Stimulated activated CD8-positive, alpha-beta memory T cell treated with anti-CD3 and anti-CD28 coated beads, Interleukin-7, amount 100 ng/mL, for 4 hours (primary cell): ENCODE results near the gene HDAC3.

Experiments used
- DNase-seq, 2 donors: peaks; one replicate each; pipeline ENCODE4 v3.0.0-alpha.2; 2020; ENCODE audit warnings: low read depth in 2 of 2

HDAC3 gene

DNA sequence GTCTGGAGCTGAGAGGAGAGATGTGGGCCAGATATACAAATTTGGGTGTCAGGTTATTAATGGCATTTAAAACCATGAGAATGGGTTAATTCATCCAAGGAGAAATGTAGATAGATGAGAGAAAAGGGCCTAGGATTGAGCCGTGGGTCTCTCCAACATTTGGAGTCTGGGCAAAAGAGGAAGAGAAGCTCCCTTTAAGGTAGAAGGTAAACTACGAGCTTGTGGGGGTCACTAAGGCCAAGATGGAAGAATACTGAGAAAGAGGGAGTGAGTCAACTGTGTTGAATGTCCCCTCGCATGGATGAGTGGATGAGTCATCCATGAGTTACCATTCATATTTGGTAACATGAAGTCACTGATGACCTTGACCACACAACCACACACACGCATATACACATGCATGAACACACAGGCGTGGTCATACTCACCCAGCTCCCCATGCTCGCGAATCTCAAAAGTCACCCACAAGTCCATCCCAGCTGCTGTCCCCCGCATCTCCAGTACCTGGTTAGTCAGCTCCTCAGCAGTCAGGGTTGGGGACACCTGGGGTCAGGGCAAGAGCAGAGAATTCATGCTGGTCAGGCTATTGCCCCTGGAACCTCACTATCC, 21.4 kb upstream of the HDAC3 start:
- no peak for DNase-seq

DNA sequence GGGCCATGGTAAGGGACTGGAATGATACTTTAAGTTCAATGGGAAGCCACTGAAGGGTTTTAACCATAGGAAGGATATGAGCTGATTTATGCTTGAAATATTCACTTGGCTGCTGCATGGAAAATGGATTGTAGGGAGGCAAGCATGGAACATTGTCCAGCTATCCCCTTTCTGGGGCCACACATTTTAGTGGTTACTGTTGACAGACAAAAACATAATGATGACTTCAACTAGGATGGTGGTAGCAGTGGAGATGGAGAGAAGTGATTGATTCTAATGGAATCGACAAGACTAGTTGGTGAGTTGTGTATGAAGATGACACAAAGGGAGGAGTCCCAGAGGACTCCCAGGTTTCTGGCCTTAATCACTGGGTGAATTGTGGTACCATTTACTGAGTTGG, 20.8 kb upstream of the HDAC3 start:
- DNase-seq = no peak

DNA sequence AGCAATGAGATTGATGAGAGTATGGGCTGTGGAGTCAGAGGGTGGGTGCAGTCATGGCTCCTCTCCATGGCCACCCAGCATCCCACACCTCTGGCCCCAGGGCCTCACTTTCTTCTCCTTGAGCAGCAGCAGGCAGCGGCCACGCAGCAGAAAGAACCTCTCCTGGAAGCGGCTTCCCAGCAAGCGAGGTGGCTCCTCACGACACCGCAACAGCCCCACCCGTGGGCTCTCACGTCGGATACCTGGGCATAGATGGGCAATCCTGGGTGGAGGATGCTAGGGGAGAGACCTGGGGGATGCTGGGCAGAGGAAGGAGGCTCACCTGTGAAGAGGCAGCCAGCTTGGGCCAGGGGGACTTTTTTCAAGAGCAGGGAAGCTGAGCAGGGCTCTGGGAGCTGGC, 19.7 kb upstream of the HDAC3 start:
- DNase-seq = no peak

DNA sequence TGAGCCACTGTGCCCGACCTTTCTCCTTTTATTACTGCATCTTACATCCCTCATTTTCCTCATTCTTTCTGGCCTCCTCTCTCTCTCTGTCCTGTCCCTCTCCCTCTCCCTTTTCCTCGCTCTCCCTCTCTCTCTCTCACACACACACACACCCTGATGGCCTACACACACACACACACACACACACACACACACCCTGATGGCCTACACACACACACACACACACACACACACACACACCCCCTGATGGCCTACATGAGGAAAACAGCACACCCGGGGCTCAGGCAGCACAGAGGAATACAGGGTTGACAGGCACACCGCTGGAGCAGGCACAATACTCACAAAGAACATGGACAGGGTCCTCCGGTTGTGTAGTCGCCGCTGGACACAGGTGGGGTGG, 18.4 kb upstream of the HDAC3 start:
- no peak for DNase-seq

DNA sequence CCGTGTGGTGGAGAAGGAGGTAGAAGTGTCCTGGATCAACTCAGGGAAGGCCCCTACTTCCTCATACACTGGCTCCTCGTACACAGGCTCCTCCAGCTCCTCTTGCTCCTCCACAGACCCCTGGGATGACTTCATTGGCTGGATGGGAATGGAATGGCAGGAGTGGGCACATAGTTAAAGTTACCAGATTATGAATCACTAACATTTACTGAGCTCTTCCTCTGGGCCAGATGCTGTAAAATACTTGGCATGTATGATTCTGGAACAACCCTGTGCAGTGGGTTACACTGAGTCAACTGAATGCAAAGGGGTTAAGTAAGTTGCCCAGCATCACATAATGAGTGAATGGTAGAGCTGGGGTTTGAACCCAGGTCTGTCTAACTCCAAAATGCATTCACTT, 17.6 kb upstream of the HDAC3 start:
- DNase-seq = no peak

DNA sequence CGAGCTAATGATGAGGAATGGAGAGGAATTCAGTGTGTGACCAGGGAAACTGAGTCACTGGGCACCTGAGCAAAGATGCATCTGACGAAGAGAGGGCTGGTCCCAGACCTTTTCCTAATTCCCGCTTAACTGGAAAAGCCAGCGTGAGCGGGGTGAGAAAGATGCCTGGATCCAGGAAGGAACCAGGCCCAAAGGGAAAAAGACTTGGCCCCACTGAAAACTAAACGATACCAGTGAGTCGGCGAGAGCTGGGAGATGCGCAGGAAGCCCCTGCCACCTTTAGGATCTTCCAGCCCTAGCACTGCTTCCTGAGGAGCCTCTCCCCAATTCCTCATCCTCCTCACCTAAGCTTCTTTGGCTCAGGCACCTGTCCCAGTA, 15.1 kb upstream of the HDAC3 start:
- no peak for DNase-seq

DNA sequence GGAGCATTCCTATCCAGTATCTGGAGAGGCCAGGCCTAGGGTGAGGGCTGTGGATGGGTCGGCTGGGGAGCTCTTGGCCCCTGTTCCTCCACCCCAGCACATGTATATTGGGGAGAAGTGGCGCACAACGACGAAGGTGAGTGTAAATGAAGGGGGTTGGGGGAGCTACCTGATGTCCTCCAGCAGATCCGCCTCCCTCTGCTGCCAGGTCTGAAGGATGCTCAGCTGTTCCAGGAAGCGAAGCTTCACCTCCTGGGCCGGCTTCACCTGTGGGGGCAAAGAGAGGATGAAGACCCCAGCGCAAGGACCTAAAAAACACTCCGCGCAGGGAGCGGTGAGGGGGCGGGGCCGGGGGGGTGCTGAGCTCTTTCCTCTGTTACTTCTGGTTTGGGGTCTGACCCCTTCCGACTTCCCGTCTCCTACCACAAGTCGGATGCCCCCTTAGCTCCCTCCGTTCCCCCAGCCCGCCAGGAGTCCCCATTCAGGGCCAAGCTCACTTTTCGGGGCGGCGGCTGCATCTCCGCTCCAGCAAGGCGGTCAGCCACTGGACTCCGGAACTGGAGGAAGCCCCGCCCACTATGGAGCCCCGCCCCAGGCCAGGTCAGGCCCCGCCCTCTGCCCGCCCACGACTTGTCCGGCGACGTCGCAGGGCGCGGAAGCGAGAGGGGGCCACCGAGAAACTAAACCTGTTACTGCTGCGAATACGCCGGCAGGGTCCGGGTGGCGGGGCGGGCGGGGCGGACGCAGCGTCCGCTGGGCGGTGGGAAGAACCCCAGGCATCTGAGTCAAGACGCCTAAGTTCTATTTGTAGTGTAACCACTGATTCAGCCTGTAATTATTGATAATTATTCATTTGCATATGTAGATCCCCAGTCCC, 14.4 kb upstream of the HDAC3 start, which contains the start of gene FCHSD1:
FCHSD1 (minus strand) TSS at position 568 of the 877 bp plus-strand sequence; CDS start at position 518, 50 bp downstream.
- DNase-seq = peak; percentile 66 to 71

DNA sequence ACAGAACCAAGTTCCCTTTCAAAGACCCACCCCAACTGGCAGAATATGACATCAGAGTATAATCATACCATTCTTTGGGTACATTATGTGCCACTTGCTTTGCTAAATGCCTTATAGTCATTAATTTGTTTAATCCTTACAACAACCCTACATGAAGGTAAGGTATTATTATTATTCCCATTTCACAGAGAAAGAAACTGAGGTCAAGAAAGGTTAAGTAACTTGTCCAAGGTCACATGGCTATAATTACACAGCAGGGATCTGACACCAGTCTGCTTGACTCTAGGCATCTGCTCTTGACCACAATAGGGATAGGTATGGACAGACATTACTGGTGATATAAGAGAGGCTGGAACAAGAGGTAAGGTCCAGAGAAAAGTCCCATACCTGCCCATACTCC, 13.3 kb upstream of the HDAC3 start:
- DNase-seq = no peak

DNA sequence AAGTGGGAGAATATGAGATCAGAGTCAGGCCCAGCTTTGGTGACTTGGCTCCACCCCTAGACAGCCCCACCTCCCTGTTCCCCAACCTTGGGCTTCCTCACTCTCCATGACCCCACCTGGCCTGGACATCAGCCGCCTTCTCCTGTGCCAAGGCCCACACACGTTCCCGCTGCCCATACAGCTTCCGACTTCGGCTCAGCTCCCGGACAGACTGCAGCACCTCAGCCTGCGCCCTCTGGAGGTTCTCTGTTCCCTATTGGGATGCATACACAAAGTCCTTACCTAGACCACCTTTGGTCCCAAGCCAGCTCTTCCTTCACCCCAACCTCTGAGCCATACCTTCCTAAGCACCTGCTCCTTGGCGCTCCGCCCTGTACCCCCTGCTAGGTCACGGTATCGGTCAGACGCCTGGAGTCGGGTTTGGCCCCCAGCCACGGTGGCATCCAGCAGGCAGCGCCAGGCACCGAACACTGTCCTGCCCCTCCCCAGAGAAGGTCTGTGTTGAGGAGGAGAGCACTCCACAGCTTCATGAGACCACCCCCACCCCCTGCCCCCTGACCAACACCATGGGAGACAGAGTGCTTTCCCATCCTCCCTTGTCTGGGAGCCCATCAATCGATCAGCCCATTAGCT, 12.5 kb upstream of the HDAC3 start:
- no peak for DNase-seq

DNA sequence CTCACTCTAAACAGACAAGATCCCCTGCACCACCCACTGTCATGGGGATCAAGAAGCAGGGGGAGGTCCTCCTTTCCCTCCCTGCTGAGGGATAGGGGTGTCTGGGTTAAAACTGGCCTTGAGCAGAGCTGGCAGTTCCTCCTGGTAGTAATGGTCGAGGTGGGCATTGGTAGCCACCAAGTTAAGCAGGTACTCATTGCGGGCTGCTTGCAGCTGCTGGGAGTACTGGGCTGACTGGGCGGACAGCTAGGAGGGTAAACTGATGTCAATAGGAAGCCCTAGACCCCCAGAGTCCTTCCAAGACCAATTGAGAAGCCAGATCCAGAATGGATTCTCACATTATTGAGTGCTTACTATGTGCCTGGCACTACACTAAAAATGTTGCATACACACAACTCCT, 11.2 kb upstream of the HDAC3 start:
- DNase-seq = no peak

DNA sequence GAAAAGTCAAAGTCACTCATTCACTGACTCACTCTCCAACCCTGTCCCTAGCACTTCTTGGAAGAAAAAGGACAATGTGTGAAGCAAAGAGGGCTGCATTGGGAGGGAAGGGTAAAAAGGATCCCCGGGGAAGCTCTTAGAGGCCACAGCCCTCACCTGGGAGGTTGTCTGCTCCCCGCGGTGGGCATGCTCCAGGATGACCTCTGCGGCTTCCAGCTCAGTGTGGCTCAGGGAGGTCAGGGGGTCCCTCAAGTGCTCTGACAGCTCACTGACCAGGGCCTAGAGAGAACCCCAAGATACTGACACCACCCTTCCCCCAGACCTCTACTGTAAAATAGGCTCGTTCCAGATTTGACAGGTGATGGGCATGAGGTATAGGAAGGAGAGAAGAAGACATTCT, 10.6 kb upstream of the HDAC3 start:
- no peak for DNase-seq

DNA sequence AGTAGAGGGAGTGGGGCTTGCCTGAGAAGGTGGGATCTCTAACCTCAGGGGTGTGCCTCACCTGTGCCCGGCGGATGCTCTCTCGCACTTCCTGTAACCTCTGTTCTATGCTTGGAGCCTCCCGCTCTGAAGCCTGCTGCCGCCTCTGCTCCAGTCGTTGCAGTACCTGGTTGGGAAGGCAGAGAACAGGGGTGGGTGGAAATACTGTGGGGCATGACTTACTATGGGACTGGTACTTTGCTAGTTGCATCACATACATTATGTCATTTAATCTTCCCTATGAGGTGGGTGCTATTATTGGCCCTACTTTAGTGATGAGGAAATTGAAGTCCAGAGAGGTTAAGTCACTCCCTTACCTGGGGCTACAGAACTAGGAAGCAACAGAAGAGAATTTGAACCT, 9.4 kb upstream of the HDAC3 start:
- DNase-seq = no peak

DNA sequence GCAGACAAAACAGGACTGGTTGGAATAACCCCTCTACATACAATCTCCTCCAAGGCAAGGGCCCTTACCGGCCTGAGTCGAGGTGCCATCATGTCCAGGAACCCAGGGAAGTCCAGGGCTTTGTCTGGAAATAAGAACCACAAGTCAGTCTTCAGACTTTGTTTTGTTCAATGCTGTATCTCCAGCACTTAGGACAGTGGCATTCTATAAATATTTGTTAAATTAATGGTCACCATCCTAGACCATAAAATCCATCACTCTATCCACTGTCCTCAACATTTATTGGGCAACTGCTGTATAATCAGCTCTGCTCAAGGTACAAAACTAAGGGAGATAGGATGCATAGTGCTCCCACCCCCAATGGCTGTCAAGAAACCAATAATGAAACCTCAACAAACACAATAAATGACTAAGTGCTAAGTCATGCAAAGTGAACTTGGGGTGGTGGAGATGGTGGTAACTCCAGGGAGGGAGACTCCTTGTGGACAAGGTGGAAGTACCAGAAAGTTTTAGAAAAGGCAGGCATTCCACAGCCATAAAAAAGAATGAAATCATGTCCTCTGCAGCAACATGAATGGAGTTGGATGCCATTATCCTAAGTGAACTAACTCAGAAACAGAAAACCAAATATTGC, 5.1 kb upstream of the HDAC3 start:
- DNase-seq = no peak

DNA sequence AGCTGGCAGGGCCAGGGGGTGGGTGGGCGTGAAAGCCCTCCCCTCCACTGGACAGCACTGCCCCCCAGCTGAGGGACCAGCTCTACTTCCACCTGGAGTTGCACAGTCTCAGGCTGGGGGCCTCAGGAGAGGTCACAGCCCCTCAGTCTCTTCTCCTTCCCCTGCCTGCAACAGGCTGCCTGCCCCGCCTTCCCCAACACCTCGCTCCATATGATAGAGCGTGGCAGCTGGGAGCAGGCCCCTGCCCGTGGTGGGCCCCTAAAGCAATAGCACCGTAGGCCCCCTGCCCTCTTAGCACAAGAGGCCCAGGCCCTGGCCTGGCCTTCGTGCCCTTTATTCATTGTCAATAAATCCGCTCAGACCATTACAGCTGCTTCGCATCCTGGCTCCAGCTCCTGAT, 4.0 kb upstream of the HDAC3 start:
- DNase-seq = no peak

DNA sequence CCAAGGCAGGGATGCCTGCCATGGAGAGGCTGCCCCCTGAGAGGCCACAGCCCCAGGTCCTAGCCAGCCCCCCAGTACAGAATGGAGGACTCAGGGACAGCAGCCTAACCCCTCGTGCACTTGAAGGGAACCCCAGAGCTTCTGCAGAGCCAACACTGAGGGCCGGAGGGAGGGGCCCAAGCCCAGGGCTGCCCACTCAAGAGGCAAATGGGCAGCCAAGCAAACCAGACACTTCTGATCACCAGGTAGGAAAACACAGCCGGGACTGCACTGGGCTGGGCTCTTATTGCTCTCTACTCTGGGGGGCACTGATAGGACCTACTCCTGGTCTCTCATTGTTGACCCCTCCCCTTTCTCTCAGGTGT, 3.4 kb upstream of the HDAC3 start:
- no peak for DNase-seq

DNA sequence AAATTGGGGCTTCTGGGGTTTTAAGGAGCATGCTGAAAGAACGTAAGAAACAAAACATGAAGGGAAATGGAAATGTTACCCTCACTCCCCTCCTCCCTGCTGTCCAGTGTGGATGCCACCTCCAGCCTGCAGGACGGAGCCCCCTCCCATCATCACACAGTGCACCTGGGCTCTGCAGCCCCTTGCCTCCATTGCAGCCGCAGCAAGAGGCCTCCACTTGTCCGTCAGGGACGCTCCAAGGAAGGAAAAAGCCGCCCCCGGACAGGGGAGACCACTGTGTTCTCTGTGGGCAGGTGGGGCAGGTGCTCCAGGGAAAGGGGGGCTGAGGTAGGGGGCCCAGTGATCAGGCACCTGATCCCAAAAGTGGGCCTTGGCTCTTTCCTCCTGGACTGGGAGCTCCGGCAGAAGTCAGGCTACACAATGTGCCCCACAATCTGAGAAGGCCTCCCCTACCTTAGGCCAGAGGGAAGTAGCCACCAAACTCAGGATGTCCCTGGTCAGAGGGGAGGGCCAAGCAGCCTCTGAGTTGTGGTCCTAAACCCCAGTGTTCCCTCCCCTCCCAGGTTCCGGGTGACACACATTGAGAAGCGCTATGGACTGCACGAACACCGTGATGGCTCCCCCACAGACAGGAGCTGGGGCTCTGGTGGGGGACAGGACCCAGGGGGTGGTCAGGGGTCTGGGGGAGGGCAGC, 2.9 kb upstream of the HDAC3 start:
- DNase-seq = no peak

DNA sequence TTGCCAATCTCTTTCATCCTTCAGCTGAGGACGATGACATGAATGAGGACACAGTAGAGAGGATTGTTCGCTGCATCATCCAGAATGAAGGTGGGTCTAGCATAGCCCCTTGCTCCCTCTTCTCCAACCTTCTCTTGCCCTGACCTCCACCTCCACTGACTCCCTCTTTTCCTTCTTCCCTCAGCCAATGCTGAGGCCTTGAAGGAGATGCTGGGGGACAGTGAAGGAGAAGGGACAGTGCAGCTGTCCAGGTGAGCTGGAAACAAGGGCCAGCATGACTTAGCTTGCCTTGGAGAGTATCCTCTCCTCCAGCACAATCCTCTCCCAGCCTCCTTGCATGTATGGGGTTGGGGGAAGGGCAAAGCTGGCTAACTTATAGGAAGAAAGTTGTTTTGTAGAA, 2.1 kb upstream of the HDAC3 start:
- DNase-seq = no peak

DNA sequence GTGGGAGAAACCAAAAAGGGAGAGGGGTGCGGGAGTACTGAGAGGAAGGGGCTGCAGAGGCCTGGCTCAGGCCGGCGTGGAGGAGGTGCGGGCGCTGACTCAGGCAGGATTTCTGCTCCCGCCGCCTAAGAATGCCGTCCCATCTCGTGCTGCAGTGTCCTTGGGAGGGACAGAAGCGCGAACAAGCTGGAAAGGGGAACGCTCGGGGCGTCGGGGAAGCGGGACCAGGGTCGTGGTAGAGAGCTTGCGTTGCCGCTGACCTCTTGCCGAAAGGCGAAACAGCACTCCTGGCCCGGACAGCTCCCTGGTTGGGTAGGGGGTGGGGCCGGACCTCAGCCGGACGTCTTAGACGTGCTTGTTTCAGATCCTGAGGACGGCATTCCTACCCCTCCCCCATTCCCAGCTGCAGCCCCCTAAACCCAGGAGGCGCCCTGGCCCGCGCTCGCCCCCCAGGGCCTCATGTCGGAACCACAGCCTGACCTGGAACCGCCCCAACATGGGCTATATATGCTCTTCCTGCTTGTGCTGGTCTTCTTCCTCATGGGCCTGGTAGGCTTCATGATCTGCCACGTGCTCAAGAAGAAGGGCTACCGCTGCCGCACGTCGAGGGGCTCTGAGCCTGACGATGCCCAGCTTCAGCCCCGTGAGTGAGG, 1.2 kb upstream of the HDAC3 start:
- peak; percentile 33 to 51 for DNase-seq

DNA sequence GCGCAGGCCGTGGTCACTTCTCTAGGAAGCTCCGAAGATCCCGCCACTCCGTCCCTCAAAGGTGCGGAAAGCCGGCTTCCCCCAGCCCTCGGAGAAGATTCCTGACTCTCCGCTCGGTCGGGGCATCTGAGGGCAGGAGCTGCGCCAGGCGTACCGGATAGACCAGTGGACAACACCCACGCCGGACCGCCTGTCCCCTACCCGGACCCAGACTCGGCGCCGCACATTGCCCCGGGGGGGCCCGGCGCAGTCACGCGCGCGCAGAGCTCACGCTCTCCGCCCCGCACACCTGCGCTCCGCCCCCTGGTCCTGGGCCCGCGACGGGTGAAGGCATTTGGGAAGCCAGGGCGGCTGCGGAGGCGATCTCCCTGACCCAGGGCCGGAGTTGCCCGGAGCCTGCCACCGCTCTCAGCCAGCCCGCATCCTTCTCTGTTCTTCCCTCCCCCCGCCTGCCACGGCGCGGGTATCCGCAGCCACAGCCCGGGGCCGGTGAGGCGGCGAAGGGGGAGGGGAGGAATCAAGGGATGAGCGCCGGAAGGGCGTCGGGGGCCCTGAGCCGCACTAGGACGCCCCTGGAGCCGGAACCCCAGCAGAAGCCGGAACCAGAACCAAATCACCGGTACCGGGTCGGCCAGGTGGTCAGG, 596 bp upstream of the HDAC3 start:
- DNase-seq = peak in 1 of 2 donors; percentile 48

DNA sequence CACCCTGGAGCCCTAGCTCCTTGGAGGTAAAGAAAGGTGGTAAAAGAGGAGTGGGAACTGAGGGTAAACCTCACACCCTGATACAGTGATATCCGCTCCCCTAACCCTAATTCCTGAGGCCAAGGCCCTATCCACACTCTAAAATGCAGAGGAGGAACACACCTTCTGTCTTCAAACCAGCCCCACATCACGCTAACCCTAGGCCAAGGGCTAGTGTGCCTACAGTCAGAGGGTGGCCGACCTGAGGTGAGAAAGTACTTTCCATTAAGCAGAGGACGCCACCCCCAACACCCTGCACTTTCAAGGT, 590 bp downstream of the HDAC3 start:
- peak in 1 of 2 donors; percentile 5 for DNase-seq

DNA sequence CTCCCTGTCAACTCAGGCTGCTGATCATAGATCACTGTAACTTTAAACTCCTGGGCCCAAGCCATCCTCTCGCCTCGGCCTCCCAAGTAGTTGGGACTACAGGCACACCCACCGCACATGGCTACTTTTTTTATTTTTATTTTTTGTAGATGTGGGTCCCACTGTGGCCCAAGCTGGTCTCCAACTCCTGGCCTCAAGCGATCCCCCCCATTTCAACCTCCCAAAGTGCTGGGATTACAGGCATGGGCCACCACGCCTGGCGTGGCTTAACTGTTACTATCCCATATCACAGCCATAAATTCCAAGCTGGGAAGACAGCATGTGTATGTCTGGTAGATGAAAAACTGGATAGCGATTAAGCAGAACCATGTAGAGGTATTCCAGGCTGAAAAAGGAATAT, 1.0 kb downstream of the HDAC3 start:
- DNase-seq = no peak
